NCI-H2171 treated with DMSO at 0.1 percent for 48 hours (cell line): Measurements from ENCODE around the gene CCR3.
"Not testable (repeated sequence)": the region's sequence is repeated elsewhere in the genome, so short reads cannot be mapped to it uniquely, and the experiment has no call there.

ENCODE experiments used
- DNase-seq: peaks from one replicate; lab custom pipeline; 2025; lab: John Stamatoyannopoulos, UW

Gene CCR3

DNA sequence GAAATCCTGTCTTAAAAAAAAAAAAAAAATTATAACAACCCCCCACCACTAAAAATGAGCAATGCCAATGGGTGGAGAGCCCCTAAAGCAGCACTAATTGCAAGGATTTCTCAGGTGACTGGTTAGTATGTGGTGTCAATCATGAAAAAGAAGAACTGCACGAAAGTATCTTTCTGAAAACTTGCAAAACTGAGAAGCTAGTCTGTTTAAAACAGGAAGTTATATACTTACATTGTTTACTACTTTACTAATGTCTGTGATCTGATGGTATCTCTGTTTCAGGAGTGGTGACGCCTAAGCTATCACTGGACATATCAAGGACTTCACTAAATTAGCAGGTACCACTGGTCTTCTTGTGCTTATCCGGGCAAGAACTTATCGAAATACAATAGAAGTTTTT, at the start of gene CCR3:
Gene CCR3 (plus strand): TSS at position 341 of the 400 bp plus-strand sequence. CDS start 22,699 bp downstream, outside the sequence.
- no peak for DNase-seq

DNA sequence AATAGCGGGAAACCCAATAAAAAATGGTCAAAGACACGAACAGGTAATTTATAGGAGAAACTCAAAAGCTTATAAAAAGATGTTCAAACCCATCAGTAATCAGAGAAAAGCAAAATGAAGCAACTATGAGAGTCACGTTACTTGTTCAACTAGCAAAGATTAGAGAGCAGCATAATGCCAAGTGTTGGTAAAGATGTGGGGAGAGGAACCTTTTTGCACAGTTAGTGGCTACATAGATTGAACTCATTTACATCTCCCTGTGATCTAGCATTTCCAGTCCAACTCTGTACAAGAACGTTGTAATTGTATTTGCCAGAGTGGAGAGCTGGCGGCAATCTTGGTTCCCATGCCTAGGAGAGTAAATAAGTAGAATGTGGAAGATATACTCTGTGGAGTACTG, 49.3 kb upstream of the CCR3 start:
- no peak for DNase-seq

- DNase-seq, result no peak
Measured at GRCh38 chr3:46193436-46193835, 48.8 kb upstream of the CCR3 start.

DNA sequence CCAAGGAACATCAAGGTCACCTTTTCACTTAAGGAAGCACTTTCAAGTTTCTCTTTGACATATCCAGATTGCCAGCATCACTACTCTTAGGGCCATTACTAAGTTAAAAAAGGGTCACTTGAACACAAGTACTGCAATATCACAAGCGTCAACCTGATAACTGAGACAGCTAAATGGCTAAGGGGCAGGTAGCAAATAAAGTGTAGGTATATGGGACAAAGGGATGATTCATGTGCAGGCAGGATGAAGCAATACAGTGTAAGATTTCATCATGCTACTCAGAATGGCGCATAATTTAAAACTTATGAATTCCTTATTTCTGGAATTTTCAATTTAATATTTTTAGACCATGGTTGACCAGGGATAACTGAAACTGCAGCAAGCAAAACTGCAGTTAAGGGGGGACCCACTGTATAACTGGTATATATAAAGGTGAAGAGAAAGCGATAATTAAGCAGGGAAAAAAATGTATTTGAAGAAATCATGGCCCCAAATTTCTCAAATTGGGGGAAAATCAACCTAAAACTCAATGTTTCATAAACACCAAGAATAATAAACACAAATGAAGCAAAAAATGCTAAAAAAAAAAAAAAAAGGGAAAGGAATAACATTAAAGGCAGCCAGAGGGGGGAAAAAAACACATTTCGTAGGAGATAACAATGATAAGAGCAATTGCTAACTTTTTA, 47.2 kb upstream of the CCR3 start:
- no peak for DNase-seq

GRCh38 chr3:46196261-46196957, 45.9 kb upstream of the CCR3 start:
- no peak for DNase-seq

DNA sequence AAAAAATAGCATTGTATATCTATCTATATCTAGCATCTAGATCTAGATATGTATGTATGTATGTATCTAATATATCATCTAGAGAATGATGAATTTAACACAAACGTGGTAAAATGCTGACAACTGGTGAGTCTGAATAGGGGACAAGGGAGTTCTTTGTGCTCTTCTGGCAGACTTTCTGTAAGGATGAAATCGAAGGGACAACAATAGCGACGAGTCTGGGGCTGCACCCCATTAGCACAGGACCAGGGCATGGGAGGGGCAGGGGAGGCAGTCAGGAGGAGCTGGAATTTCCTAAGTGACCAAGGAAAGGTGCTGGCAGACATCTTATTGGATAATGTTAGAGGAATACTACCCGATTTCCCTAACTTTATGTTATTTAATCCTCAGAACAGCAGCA, 42.0 kb upstream of the CCR3 start:
- no peak for DNase-seq

DNA sequence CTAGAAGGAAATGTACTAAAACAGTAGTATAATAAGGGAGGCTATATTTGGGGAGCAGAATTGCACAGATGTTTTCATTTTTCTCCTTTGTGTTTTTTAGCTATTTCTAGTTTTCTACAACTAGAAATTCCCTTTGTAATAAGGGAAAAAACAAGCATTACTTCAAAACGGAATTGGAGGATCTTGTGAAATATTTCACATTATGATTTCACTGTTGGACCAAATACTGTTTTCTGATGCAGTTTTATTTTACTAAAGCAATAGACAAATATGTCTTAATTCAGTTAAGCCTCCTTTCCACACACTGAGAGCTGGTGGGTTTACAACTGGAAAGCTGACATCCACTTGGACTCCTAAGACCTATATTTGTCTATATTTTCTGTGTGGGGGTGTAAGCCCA, 41.5 kb upstream of the CCR3 start:
- DNase-seq, result no peak

- no peak for DNase-seq
Measured at GRCh38 chr3:46202535-46202934, 39.7 kb upstream of the CCR3 start.

DNA sequence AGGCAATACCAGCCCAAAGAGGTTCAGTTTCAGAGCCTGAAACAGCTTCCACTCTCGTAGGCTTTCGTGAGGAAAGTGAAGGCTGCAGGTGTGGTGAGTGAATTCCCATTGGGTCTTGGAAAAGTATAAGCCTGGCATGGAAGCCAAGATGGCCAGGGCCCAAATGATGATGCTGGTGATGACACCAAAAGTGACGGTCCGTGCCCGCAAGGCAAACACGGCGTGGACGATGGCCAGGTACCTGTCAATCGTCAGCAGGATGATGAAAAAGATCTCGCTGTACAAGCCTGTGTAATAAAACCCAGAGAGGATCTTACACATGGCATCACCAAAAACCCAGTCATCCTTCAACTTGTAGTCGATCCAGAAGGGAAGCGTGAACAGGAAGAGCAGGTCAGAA, 38.6 kb upstream of the CCR3 start:
- DNase-seq, result no peak

GRCh38 chr3:46205286-46205960, 36.8 kb upstream of the CCR3 start:
- no peak for DNase-seq

DNA sequence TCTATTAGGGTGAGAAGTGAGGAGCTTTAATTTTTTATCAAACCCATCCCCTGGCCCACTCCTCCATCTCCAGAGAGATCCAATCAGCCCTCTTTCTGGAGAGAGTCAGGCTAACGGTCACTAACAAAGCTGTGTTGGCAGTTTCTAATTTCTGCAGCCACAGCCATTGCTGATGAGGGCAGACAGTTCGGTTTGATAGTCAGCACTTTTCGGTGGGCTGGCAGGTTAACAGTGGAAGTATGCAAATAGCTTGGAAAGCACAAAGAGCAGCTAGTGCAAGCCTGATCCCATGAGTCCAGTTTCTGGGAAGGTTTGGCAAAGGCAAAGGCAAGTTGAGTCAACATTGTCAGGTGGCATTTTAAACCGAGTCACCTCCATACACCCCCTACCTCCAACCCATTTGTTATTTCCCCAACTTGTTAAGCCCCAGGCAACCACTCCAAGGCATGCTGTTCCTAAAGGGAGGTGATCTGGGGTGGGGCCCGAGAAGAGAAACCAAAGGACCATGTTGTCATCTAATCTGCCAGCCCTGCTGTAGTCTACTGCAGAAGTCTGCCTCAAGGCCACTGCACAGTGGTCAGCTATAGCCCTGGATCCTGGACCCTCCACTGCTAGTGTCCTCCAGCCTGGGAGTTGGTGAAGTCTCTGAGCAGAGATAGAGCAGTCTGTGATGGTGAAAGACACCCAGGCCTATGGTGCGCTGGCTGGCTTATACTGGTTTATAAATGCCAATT, 35.8 kb upstream of the CCR3 start:
- no peak for DNase-seq

- DNase-seq, result not testable (repeated sequence)
Measured at GRCh38 chr3:46207514-46207913, 34.7 kb upstream of the CCR3 start.

DNA sequence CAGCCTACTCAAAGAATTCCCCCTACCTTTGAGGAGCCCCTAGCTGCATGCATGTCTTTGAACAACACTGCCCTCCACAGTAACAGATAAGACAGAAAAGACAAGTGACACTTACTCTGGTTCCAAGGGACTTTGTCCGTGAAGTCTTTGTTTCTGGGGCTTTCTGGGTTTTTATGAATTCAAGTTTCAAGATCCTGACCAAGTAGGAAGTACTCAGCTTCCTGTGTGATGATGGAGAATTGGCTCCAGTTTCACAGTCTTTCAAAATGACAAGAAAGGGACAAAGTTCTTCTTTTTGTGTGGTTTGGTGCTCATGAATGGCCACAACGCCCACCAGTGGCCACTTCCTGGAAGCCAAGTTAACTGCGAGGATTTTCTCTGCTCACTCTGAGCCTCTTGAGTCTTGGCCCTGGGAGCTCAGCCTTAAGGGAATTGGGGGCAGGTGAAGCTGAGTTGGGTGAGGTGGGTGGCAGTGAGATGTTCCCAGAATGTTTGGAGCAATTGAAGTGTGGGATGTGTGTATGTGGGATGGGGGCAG, 34.0 kb upstream of the CCR3 start, which contains the start of gene CCR1:
Gene CCR1 (minus strand): TSS at position 147 of the 538 bp plus-strand sequence. CDS start 4,000 bp downstream, outside the sequence.
- no peak for DNase-seq

DNA sequence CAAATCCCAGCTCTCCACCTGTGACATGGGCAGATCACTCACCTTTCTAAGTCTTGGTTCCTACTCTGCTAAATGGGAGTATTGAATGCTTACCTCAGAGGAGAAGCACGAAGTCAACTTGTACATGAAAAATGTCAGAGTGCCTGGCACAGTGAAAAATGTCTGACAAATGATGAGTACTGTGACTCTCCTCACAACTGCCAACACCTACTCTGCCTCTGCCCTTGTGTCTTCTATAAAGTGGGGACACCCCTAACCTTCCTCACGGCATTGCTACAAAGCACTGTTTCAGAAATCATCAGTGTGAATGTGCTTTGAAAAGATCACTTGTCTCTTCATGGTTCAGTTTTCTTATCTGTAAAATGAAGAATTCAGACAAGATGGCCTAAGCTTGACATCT, 33.2 kb upstream of the CCR3 start:
- no peak for DNase-seq

- DNase-seq, result no peak
Measured at GRCh38 chr3:46209746-46210470, 32.4 kb upstream of the CCR3 start.

DNA sequence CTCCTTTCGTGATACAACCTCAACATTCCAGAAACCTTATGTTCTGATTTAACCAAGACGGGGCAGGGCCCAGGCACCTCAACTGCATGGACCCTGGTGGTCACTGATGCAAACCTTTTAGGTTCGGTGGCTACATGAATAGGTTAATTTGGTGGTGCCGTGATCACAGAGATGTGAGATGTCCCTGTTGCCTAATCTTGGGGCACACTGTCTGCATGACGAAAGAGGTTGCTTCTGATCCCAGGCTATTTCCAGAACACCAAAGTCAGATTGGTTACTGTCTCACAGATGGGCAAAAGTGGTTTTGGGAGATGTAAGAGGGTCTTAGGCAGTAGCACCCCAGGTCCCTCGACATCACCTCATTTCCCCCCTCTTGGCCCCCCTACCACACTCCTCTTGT, 30.2 kb upstream of the CCR3 start:
- no peak for DNase-seq

DNA sequence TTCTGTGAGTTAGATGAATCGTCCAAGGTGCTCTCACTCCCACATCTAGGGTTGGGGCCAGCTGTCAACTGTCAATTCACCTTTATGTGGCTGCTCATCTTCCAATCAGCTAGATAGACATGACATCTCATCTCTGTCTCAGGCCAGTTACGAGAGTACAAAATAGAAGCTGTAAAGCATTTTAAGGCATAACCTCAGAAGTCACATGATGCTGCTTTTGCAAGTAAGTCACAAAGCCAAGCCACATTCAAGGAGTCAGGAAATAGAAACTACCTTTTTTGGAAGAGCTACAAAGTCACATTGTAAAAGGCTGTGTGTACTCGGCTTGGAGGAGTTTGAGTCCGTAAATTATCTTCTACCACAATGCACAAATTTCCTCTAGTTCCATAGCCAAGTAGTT, 29.1 kb upstream of the CCR3 start:
- no peak for DNase-seq

- DNase-seq, result no peak
Measured at GRCh38 chr3:46214751-46215352, 27.4 kb upstream of the CCR3 start.

DNA sequence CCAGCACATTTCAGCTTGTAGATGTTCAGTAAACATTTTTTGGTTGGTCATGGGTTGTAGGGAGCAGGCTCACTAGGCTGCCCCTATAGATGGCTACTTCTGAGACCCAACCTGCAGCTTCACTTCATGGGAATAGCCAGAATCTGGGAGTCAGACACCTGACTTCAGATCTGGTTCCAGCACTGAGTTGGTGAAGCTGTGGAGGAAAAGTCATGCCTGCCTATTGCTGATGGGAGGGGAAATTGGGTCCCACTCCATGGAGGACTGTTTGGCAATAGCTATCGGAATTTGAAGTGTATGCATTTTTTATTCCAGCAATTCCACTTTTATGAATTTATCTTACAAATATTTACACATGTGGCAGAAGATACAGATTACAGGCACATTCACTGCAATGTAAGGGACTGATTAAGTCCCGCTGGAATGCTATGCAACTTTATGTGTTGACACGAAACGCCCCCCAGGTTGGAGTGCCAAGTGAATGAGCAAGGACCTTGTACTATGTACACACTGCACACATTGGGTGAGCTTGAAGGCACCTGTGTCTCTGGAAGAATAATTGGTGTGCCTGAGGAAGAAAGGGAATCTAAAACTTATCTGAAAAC, 26.3 kb upstream of the CCR3 start:
- DNase-seq, result no peak

DNA sequence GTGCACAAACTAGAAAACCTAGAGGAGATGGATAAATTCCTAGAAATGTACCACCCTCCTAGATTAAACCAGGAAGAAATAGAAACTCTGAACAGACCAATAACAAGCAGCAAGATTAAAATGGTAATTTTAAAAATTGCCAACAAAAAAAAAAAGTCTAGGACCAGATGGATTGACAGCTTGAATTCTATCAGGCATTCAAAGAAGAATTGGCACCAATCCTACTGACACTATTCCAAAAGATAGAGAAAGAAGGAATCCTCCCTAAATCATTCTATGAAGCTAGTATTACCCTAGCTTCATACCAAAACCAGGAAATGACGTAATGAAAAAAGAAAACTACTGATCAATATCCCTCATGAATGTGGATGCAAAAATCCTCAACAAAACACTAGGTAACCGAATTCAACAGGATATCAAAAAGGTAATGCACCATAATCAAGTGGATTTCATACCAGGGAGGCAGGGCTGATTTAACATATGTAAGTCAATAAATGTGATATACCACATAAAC, 24.0 kb upstream of the CCR3 start:
- DNase-seq, result peak; percentile 7
